Activated naive CD4-positive, alpha-beta T cell (primary cell): ENCODE data around the gene PSMD6.

Source experiments
- DNase-seq, 4 experiments: peaks; one replicate each; lab custom pipeline; 2025; lab: John Stamatoyannopoulos, UW

PSMD6 gene

GRCh38 chr3:64046592-64046991, 23.3 kb upstream of the PSMD6 start:
- no peak for DNase-seq

- DNase-seq = no peak
Measured at GRCh38 chr3:64042952-64043351, 19.7 kb upstream of the PSMD6 start.

- DNase-seq = no peak
Measured at GRCh38 chr3:64039981-64040733, 16.9 kb upstream of the PSMD6 start.

GRCh38 chr3:64039332-64039731, 16.0 kb upstream of the PSMD6 start:
- no peak for DNase-seq

GRCh38 chr3:64038253-64038767, 15.0 kb upstream of the PSMD6 start:
- DNase-seq = no peak

GRCh38 chr3:64037084-64037483, 13.8 kb upstream of the PSMD6 start:
- DNase-seq = no peak

GRCh38 chr3:64033069-64033468, 9.8 kb upstream of the PSMD6 start:
- DNase-seq = no peak

- no peak for DNase-seq
Measured at GRCh38 chr3:64031540-64032508, 8.5 kb upstream of the PSMD6 start.

GRCh38 chr3:64030741-64031140, 7.4 kb upstream of the PSMD6 start:
- DNase-seq = peak; percentile 34 to 57 (median 44)

GRCh38 chr3:64029287-64029686, 6.0 kb upstream of the PSMD6 start:
- no peak for DNase-seq

GRCh38 chr3:64028754-64029153, 5.5 kb upstream of the PSMD6 start:
- no peak for DNase-seq

- no peak for DNase-seq
Measured at GRCh38 chr3:64027658-64028057, 4.4 kb upstream of the PSMD6 start.

- DNase-seq = no peak
Measured at GRCh38 chr3:64026346-64026745, 3.1 kb upstream of the PSMD6 start.

GRCh38 chr3:64023861-64024223, 548 bp upstream of the PSMD6 start:
- DNase-seq = no peak

- DNase-seq = no peak
Measured at GRCh38 chr3:64022451-64023186, 675 bp downstream of the PSMD6 start.

- DNase-seq = no peak
Measured at GRCh38 chr3:64021922-64022321, 1.4 kb downstream of the PSMD6 start.

GRCh38 chr3:64019879-64020278, 3.4 kb downstream of the PSMD6 start:
- no peak for DNase-seq

- no peak for DNase-seq
Measured at GRCh38 chr3:64019271-64019670, 4.0 kb downstream of the PSMD6 start.

- no peak for DNase-seq
Measured at GRCh38 chr3:64016941-64017620, 6.2 kb downstream of the PSMD6 start.

- DNase-seq = no peak
Measured at GRCh38 chr3:64011685-64012084, 11.6 kb downstream of the PSMD6 start.

- DNase-seq = no peak
Measured at GRCh38 chr3:64010199-64010598, 13.1 kb downstream of the PSMD6 start.

- DNase-seq = no peak
Measured at GRCh38 chr3:64009528-64009927, 13.8 kb downstream of the PSMD6 start.
